C4-2B (cell line): ENCODE results near the gene IL17C.

ENCODE experiments used
- H3K27ac ChIP-seq: fragments of 450-650 bp; 2 replicates; pipeline ENCODE4 v1.5.1; 2017
- ZFX ChIP-seq: fragments of 450-650 bp; IDR thresholded peaks from 2 replicates; pipeline ENCODE4 v1.6.1; 2017
- TF ChIP-seq, protein P1 (sequence below): fragments of 450-650 bp; conservative IDR thresholded peaks from 2 replicates; pipeline ENCODE4 v1.5.1; 2017; ENCODE audit warnings: mild to moderate bottlenecking

Gene IL17C

DNA sequence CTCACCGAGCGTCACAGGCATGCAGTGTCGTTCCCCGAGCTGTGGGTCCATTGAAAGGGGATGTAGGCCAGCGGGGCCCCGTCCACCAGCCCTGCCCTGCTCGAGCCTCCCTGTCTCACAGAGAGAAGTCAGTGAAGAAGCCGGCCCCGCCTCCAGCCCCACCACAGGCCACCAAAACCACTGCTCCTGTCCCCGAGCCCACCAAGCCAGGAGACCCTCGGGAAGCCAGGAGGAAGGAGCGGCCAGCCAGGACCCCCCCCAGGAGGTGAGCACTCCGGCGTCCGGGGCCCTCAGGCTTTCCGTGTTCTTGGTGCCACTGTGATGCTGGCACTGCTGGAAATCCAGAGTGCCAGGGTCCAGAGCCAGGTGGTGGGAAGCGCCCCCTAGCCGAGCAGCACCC, 13.9 kb upstream of the IL17C start:
- no peak overlapping the region for H3K27ac ChIP-seq
- TF ChIP-seq ZFX = no peak
- TF ChIP-seq, protein P1, sequence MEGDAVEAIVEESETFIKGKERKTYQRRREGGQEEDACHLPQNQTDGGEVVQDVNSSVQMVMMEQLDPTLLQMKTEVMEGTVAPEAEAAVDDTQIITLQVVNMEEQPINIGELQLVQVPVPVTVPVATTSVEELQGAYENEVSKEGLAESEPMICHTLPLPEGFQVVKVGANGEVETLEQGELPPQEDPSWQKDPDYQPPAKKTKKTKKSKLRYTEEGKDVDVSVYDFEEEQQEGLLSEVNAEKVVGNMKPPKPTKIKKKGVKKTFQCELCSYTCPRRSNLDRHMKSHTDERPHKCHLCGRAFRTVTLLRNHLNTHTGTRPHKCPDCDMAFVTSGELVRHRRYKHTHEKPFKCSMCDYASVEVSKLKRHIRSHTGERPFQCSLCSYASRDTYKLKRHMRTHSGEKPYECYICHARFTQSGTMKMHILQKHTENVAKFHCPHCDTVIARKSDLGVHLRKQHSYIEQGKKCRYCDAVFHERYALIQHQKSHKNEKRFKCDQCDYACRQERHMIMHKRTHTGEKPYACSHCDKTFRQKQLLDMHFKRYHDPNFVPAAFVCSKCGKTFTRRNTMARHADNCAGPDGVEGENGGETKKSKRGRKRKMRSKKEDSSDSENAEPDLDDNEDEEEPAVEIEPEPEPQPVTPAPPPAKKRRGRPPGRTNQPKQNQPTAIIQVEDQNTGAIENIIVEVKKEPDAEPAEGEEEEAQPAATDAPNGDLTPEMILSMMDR = no peak

DNA sequence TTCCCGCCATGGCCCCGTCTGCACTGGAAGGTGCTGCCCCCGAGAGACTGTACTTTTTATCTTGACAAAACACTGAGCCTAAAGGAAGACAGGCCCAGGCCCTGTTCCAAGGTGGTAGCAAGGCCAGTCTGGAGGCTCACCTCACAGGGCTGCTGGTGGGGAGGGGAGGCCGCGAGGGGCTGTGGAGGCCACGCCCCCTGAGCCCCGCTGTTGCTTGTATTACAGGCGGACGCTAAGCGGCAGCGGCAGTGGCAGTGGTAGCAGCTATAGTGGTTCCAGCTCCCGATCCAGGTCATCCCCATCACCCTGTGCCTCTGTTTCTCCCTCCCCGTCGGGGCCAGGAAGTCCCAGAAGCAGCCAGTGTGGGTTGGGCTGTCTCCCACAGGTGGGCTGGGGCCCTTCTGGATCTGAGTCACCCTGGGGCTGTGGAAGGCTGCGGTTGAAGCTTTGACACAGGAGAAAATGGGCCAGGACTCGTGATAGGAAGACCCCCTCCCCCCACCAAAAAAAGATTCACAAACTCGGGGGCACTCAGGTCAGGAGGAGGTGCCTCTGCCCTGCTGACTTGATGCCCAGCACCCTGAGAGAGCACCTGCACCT, 13.3 kb upstream of the IL17C start:
- TF ChIP-seq ZFX = no peak
- TF ChIP-seq, protein P1 = no peak
- H3K27ac ChIP-seq = no peak overlapping the region

DNA sequence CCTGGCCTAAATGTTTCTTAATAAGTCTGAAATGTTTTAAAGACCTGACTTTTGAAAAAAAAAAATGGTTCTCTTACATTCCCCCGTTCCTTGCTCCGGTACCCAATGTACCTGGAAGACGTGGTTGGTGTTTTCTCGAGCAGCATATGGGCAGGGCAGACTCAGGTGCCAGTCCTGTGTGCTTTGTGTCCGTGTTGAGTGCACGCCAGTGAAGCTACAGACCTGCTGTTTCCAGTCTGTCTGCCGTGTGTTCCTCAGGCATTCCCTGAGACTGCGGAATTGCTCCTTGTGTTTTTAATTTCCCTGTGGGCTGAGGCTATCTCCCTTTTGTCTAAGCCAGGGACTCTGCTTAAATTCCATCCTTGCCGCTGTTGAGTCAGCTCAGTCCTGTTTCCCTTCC, 11.7 kb upstream of the IL17C start:
- TF ChIP-seq, protein P1 = no peak
- no peak for TF ChIP-seq ZFX
- H3K27ac ChIP-seq = no peak overlapping the region

- peak overlapping the region; percentile 42 for H3K27ac ChIP-seq
- TF ChIP-seq ZFX = no peak
- TF ChIP-seq, protein P1 = no peak
Measured at GRCh38 chr16:88627531-88628411, 10.6 kb upstream of the IL17C start.

DNA sequence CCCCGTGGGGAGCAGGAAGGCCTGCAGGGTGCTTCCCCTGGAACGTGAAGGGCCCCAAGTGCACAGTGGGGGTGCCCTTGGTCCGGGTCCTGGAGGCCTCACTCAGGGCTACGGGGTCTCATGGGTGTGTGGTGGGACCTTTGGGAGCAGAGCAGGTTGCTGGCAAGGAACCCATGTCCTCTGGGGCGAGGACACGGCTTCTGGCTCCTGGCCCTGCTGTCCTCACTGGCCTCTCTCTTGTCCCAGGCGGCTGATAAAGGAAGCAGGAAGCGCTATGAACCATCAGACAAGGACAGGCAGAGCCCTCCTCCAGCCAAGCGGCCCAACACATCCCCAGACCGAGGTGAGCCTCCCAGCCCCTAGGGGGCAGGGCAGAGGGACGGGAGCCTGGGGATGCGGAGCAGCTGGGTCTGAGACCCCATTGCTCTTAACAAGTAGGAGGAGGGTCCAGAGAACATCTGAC, 9.8 kb upstream of the IL17C start:
- TF ChIP-seq ZFX = no peak
- TF ChIP-seq, protein P1 = peak; percentile 73
- H3K27ac ChIP-seq = peak overlapping the region; percentile 42

DNA sequence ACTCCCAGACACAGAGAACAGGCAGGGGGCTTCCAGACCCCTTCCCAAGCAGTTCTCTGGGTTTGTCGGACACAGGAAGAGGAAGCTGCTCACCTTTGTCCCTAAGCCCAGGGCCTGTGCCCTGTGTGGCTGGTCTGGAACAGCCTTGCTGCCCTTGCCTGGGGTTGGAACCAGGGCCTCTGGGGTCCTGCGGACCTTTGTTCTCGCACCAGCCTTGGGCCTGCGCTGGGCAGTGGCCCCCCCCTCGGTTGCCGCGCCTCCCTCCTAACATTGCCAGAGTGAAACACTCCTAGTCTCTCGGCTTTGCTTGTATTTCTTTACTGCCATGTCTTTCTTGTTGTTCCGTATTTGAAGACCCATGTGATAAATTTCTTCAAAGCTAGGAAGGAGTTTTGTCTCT, 8.5 kb upstream of the IL17C start:
- no peak for TF ChIP-seq ZFX
- TF ChIP-seq, protein P1 = no peak
- H3K27ac ChIP-seq = no peak overlapping the region

DNA sequence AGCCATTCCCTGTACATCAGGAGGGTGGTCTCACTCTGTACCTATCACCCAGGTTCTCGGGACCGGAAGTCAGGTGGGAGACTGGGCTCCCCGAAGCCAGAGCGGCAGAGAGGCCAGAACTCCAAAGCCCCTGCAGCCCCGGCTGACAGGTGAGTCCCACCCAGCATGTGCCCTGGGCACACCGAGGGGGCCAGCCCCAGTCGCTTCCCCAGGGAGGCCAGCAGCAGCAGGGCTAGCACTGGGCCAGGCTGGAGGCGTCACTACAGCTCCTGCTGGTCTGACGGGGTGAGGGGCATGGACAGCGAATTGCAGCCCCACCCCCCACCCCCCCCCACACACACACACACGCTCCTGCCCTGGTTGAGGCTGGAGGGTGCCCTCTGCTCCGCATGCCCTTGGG, 7.9 kb upstream of the IL17C start:
- TF ChIP-seq, protein P1 = no peak
- TF ChIP-seq ZFX = no peak
- H3K27ac ChIP-seq = no peak overlapping the region
